UCSD-AML1 (cell line): ENCODE results near the gene BICC1.

Experiments used
- DNase-seq: peaks from one replicate; lab custom pipeline; 2025; ENCODE audit not compliant: unreplicated experiment; lab: John Stamatoyannopoulos, UW

The BICC1 gene

GRCh38 chr10:58645416-58646146 lies 132.9 kb downstream of the BICC1 start:
- DNase-seq = no peak

- no peak for DNase-seq
Measured at GRCh38 chr10:58647376-58648112, 134.9 kb downstream of the BICC1 start.

- DNase-seq = no peak
Measured at GRCh38 chr10:58648131-58648530, 135.5 kb downstream of the BICC1 start.

- DNase-seq = no peak
Measured at GRCh38 chr10:58651040-58651439, 138.4 kb downstream of the BICC1 start.

GRCh38 chr10:58651742-58652141 lies 139.1 kb downstream of the BICC1 start:
- DNase-seq = no peak

- no peak for DNase-seq
Measured at GRCh38 chr10:58653139-58653538, 140.5 kb downstream of the BICC1 start.

GRCh38 chr10:58660575-58661255 lies 148.0 kb downstream of the BICC1 start:
- DNase-seq = no peak

- DNase-seq = no peak
Measured at GRCh38 chr10:58661336-58661735, 148.7 kb downstream of the BICC1 start.

GRCh38 chr10:58661902-58662301 lies 149.2 kb downstream of the BICC1 start:
- no peak for DNase-seq

GRCh38 chr10:58662314-58662713 lies 149.6 kb downstream of the BICC1 start:
- no peak for DNase-seq

- DNase-seq = no peak
Measured at GRCh38 chr10:58665361-58665760, 152.7 kb downstream of the BICC1 start.

- no peak for DNase-seq
Measured at GRCh38 chr10:58666024-58666423, 153.4 kb downstream of the BICC1 start.

- DNase-seq = no peak
Measured at GRCh38 chr10:58667658-58668310, 155.1 kb downstream of the BICC1 start.

GRCh38 chr10:58672845-58673244 lies 160.2 kb downstream of the BICC1 start:
- no peak for DNase-seq

- DNase-seq = no peak
Measured at GRCh38 chr10:58674251-58674650, 161.6 kb downstream of the BICC1 start.

- DNase-seq = no peak
Measured at GRCh38 chr10:58675321-58675720, 162.6 kb downstream of the BICC1 start.

- DNase-seq = no peak
Measured at GRCh38 chr10:58691528-58691927, 178.9 kb downstream of the BICC1 start.

- no peak for DNase-seq
Measured at GRCh38 chr10:58693919-58694318, 181.2 kb downstream of the BICC1 start.

- DNase-seq = no peak
Measured at GRCh38 chr10:58695022-58695421, 182.3 kb downstream of the BICC1 start.

GRCh38 chr10:58696736-58697135 lies 184.1 kb downstream of the BICC1 start:
- DNase-seq = no peak

GRCh38 chr10:58697691-58698090 lies 185.0 kb downstream of the BICC1 start:
- no peak for DNase-seq
